ENCODE results near the gene LGR6.

Gene LGR6

DNA sequence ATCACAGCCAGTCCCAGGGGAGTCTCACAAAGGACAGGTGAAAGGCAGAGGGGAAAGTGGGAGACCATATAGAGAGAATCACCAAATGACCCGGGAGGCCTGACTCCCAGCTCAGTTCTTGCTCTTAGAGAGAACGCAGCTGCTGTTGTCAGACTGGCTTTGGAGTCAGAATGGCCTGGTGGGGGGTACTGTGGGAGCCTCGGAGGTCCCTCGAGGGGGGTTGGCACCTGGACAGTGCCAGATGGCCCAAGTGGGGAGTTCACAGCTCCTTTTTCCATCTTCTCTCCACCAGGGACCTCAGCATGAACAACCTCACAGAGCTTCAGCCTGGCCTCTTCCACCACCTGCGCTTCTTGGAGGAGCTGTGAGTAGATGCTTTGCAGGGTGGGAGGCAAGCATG is 31.5 kb downstream of the LGR6 start:
- peaks cover 19% of the 10 kb centered on the region for H3K4me1 ChIP-seq (ENCODE audit: low read depth, poor library complexity, severe bottlenecking)
- no peak overlapping the region for H3K27ac ChIP-seq

DNA sequence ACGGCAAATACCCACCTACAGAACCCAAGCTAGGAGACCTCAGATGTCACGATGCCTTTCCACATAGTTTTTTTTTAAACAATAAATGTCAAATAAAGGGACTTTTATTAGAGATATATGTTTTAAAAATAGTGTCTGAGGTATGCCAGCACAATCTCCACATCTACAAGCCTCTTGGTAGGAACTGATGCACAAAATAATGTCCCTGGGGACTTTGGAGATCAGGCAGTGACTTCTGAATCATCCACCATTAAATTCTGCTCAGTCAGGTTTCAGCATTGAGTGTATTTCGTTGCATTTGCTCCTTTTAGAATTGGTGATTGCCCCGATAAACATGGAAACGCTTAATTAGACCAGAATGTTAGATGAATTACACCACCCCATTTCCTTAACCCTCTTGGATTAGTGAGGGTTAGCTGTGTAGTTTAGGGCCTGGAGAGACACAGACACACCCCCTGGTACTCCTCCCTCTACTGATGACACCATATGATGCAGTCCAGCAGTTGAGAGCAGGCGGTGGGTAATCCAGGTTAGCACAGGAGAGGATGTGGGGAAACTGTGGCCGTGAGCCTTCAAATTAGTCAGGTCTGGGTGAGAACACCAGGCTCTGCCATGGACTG is 33.6 kb downstream of the LGR6 start:
- no peaks in the 10 kb centered on the region for H3K36me3 ChIP-seq (ENCODE audit: insufficient read depth)
- H3K4me3 ChIP-seq (IDR thresholded peaks at IDR 0.05; ENCODE audit: insufficient read depth, low read depth, low read length), result no peak overlapping the region
- H3K79me2 ChIP-seq (ENCODE audit: insufficient read depth, low read depth), result no peaks in the 10 kb centered on the region
- H3K4me1 ChIP-seq (ENCODE audit: low read depth, poor library complexity, severe bottlenecking), result peaks cover 19% of the 10 kb centered on the region
- H3K27ac ChIP-seq, result no peak overlapping the region
- TF ChIP-seq, protein P1, sequence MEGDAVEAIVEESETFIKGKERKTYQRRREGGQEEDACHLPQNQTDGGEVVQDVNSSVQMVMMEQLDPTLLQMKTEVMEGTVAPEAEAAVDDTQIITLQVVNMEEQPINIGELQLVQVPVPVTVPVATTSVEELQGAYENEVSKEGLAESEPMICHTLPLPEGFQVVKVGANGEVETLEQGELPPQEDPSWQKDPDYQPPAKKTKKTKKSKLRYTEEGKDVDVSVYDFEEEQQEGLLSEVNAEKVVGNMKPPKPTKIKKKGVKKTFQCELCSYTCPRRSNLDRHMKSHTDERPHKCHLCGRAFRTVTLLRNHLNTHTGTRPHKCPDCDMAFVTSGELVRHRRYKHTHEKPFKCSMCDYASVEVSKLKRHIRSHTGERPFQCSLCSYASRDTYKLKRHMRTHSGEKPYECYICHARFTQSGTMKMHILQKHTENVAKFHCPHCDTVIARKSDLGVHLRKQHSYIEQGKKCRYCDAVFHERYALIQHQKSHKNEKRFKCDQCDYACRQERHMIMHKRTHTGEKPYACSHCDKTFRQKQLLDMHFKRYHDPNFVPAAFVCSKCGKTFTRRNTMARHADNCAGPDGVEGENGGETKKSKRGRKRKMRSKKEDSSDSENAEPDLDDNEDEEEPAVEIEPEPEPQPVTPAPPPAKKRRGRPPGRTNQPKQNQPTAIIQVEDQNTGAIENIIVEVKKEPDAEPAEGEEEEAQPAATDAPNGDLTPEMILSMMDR (conservative IDR thresholded peaks at IDR 0.05; ENCODE audit: low read depth, low read length), result no peak
- H2AFZ ChIP-seq (ENCODE audit: low read depth), result no peak overlapping the region
- H3K4me2 ChIP-seq, result peak overlapping the region; percentile 47; the same call in 1 of the 2 replicates
- H3K27me3 ChIP-seq (ENCODE audit: insufficient read depth, low read depth), result peaks cover 7% of the 10 kb centered on the region; the same call in 1 of the 2 replicates
- no peak overlapping the region for H3K9ac ChIP-seq
- no peaks in the 10 kb centered on the region for H4K20me1 ChIP-seq (ENCODE audit: insufficient read depth)

More for the DNA sequence above, 31.5 kb downstream of the LGR6 start:
- Histone ChIP-seq H4K20me1 (ENCODE audit: insufficient read depth) (no peaks in the 10 kb centered on the region), H3K9ac (no peak overlapping the region), H3K4me3 (IDR thresholded peaks at IDR 0.05; ENCODE audit: insufficient read depth, low read depth, low read length) (no peak overlapping the region), H2AFZ (ENCODE audit: low read depth) (no peak overlapping the region), H3K36me3 (ENCODE audit: insufficient read depth) (no peaks in the 10 kb centered on the region), H3K4me2 (no peak overlapping the region), H3K27me3 (ENCODE audit: insufficient read depth, low read depth) (peaks cover 7% of the 10 kb centered on the region; the same call in 1 of the 2 replicates), H3K79me2 (ENCODE audit: insufficient read depth, low read depth) (no peaks in the 10 kb centered on the region)
- TF ChIP-seq, protein P1 (conservative IDR thresholded peaks at IDR 0.05; ENCODE audit: low read depth, low read length), result no peak

DNA sequence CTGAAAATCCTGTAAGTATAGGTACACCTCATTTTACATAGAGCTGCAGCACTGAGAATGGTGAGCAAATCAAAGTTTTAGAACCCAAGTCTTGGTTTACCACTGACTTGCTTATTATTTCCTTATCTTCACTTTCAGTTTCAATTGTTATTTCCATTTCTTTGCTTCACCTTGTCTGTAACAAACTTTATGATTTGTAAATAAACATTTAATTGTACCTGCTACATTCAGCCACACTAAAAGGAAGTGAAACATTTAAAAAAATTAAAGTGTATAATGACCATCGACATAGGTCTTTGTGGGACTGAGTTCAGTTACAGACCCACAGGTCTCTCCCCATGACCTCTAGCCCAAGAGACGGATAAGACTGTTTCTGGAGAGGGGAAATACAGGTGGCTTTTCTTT is 34.4 kb downstream of the LGR6 start:
- peak overlapping the region; percentile 47 for H3K4me2 ChIP-seq
- no peak overlapping the region for H2AFZ ChIP-seq (ENCODE audit: low read depth)
- H3K27me3 ChIP-seq (ENCODE audit: insufficient read depth, low read depth), result peaks cover 7% of the 10 kb centered on the region; the same call in 1 of the 2 replicates
- no peak overlapping the region for H3K27ac ChIP-seq
- TF ChIP-seq, protein P1 (conservative IDR thresholded peaks at IDR 0.05; ENCODE audit: low read depth, low read length), result no peak
- no peak overlapping the region for H3K4me3 ChIP-seq (IDR thresholded peaks at IDR 0.05; ENCODE audit: insufficient read depth, low read depth, low read length)
- no peaks in the 10 kb centered on the region for H3K36me3 ChIP-seq (ENCODE audit: insufficient read depth)
- peaks cover 19% of the 10 kb centered on the region for H3K4me1 ChIP-seq (ENCODE audit: low read depth, poor library complexity, severe bottlenecking)
- H3K79me2 ChIP-seq (ENCODE audit: insufficient read depth, low read depth), result no peaks in the 10 kb centered on the region
- no peaks in the 10 kb centered on the region for H4K20me1 ChIP-seq (ENCODE audit: insufficient read depth)
- no peak overlapping the region for H3K9ac ChIP-seq

DNA sequence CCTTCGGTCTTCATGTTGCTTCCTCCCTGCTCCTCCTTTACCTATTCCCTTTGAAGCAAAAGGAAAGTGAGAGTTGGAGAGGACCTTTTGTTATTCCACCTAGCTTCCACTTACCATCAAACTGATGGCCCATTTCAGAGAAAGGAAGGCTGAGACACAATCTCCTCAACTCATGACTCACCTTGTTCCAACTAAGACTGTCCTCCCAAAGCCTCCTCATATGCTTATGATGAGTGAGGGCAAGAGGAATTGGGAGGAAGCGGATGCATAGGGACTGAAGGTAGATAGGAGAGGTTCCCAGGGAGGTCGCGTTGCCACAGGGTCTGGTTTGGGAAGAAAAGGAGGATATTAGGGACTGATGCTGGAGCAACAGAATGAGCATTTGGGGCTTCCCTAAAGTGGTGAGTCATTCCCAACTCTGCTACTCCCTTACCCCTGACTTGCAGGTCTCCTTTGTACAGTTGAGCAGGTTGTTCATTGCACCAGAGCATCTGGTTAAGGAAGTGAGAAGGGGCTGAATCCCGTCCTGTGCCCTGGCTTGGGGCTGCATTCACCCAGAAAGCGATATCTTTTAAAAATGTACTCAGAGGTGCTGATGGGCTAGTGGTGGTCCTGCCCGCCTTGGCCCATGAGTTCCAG is 35.0 kb downstream of the LGR6 start:
- Histone ChIP-seq H2AFZ (ENCODE audit: low read depth) (no peak overlapping the region), H3K27ac (no peak overlapping the region), H3K4me1 (ENCODE audit: low read depth, poor library complexity, severe bottlenecking) (peaks cover 19% of the 10 kb centered on the region), H4K20me1 (ENCODE audit: insufficient read depth) (no peaks in the 10 kb centered on the region), H3K4me2 (peak overlapping the region; percentile 47), H3K4me3 (IDR thresholded peaks at IDR 0.05; ENCODE audit: insufficient read depth, low read depth, low read length) (no peak overlapping the region), H3K27me3 (ENCODE audit: insufficient read depth, low read depth) (peaks cover 7% of the 10 kb centered on the region; the same call in 1 of the 2 replicates), H3K79me2 (ENCODE audit: insufficient read depth, low read depth) (no peaks in the 10 kb centered on the region), H3K36me3 (ENCODE audit: insufficient read depth) (no peaks in the 10 kb centered on the region), H3K9ac (no peak overlapping the region)
- TF ChIP-seq, protein P1 (conservative IDR thresholded peaks at IDR 0.05; ENCODE audit: low read depth, low read length), result no peak
